HUDEP-2 (cell line): ENCODE measurements around the gene RND3.

Experiments
- DNase-seq, 76 experiments: peaks; one replicate each; lab custom pipeline; 2025; ENCODE audit not compliant: unreplicated experiment in 76 of 76; lab: John Stamatoyannopoulos, UW

Gene RND3

GRCh38 chr2:150445398-150445797 lies 42.1 kb downstream of the RND3 start:
- no peak for DNase-seq

- no peak for DNase-seq
These were observed 45.0 kb downstream of the RND3 start for GRCh38 chr2:150442484-150442883.

GRCh38 chr2:150441784-150442183 lies 45.7 kb downstream of the RND3 start:
- no peak for DNase-seq

DNA sequence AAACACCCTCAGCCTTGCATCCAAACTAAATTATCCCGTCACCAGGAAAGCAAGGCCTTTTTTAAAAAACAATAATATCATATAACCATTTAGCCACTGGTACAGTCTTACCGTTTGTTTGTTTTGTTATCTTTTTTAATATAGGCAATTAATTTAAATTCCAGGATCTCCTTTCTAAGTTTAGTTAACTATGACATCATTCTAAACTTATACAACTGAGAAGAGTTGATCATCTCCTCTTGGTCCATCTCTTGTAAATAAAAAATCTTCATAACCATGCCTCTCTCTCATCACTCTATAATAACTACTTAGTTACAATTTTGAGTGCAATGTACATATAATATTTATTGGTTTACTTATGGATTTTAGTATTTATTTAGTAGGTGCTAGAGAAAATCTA lies 46.2 kb downstream of the RND3 start:
- no peak for DNase-seq

- DNase-seq = no peak
These were observed 48.8 kb downstream of the RND3 start for GRCh38 chr2:150438654-150439053.

GRCh38 chr2:150438041-150438440 lies 49.4 kb downstream of the RND3 start:
- no peak for DNase-seq

DNA sequence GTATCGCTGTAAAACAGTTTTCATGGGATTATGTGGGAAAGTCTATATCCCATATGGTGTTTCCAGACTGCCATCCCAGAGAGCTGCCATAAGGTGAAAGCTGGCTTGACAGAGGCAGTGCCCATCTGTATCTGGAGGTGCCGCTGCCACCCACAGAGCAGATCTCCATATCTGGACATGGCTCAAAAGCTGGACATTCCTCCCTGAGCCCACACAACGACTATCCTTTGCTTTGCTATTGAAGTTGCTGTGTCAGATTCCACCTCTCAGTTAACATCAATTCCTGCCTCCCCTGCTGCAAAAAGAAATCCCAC lies 55.2 kb downstream of the RND3 start:
- no peak for DNase-seq

DNA sequence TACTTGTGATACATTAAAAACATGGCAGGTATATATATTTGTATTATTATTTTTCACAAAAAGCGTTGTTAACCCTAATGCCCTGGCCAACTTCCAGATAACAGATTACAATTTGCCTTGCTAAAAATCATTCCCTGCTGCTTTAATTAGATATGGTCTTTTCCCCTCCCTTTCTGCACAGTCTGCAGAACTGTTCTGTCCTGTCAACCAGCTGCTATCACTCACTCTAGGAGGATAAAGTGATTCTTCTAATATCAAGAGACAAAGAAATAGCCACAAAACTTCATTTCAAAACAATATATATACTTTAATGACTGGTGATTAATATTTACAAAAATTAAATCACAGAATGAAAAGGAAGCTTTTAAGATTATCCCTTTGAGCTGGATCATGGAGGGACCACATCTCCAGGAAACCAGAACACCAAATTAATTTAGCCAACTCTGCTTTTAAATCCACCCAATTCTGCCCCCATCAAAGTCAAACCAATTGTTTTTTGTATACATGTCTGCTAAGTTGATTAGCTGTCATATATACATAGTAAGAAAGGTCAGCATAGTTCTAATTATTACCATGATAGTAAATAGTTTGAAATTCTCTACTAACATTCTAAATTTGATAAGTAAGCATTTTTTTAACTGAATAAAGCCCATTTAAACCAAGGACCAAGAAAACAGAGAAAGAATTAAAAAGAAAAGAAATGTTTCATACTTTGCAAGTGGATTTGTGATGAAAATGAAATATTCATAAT lies 55.7 kb downstream of the RND3 start:
- no peak for DNase-seq

DNA sequence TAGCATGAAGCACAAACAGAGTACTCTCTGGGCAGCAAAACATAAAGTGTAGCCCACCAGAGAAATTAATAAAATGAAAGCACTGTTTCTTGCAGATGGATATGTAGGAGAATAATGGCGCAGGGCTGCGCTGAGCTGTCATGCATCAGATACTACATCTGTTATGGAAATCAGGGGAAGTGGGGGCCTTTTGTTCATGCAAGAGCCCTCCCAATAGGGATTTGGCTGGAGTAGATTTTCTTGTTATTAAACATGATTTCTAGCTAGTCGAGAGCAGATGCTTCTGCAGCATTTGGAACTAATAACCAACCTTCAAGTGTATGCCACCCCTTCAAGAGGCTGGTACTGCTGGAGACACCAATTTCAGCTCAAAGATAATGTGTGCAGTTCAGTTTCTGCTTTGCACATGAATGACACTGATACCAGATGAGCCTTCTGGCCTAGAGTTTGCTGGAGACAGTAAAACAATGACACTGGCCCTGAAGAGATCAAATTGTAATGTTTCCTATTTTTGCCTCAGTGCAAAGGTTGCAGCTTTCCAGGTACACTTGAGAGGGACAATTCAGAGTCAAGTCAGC lies 58.0 kb downstream of the RND3 start:
- DNase-seq = no peak

GRCh38 chr2:150428641-150429040 lies 58.8 kb downstream of the RND3 start:
- DNase-seq = no peak

GRCh38 chr2:150427298-150427697 lies 60.2 kb downstream of the RND3 start:
- no peak for DNase-seq

DNA sequence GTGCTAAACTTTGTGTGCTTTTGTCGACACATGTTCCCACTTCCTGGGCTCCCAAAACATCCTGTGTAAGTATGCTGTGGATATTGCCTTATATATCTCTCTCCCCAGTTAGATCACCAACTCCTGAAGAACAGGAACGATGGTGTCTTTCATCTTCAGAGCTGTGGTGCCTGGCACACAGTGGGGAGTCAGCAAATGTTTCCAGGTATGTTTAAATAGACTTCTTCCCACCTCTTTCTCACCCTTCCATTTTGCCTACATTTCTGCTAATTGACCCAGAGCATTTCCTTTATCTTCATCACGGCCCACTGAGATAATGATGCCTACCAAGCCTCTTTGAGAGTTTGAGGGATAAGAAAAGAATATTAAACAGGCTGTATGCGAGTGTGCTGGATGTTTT lies 60.7 kb downstream of the RND3 start:
- DNase-seq = no peak

DNA sequence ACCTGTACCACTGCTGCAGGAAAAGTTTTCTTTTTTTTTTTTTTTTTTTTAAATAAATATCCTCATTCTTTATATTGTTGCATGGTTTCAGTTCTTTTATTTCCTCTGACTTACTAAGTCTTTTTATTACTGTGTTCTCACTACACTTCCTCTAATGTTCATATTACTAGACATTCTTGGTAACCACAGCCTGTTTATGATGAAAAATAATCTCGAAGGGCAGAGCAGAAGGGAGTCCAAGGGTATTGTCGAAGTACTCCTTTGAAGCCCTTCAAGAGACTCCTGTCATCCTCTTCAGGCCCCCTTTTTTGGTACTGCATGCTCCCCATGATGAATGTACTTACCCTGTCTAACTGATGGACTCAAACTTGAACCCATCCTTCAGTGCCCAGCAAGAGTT lies 61.2 kb downstream of the RND3 start:
- DNase-seq = no peak

DNA sequence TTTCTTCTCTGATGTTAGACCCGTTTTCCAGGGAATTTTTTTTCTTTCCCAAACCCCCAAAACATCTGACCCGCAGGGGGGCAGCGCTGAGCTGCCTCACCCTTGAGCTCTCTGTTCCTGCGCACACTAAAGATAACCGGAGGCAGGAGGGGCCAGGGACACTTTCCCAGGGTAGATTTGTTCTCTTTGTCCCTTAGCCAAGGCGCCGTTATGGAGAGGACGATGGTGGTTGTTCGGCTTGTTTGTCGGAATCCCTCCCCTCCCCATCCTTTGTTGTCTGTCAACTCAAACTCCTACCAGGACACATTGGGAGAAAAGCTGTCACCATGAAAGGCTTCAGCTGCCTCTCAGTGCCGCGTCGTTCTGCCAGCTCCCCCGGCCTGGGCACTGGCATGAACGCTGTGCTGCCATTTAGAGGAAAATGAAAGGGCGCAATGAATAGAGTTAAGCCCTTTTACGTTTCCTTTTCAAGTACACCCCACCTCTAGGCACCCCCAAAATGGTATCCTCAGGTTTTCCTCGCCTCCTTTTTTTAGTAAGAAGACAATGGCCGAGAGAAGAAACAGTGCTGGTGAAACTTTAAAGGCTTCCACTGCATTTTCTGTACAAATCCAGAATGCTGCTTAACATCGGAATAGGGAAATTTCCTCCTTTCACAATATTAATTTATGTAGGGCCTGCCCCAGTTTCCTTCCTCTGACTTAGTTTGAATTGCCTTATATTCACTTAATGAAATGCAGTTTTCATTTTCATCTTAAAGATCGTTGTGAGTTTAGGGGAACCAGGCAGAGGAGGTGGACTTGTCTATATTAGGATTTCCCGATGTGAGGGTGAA lies 62.1 kb downstream of the RND3 start:
- no peak for DNase-seq

DNA sequence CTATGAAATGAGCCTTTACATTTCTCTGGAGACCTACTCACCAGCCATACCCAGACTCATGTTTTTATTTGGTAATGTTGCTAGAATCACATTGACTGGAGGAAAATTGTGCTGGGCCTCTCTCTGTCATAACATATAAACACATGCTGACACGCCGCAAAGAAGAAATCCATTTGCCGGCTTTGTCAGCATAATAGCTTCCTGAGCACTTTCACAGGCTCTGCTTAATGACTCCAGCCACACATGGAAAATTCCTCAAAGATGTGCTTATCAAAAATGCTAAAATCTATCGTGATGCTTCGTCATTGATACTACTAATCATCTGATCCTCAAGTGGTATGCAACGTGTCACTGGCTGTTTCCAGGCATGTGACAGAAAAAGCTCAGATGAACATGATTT lies 63.1 kb downstream of the RND3 start:
- no peak for DNase-seq

- no peak for DNase-seq
These were observed 66.3 kb downstream of the RND3 start for GRCh38 chr2:150421126-150421651.

DNA sequence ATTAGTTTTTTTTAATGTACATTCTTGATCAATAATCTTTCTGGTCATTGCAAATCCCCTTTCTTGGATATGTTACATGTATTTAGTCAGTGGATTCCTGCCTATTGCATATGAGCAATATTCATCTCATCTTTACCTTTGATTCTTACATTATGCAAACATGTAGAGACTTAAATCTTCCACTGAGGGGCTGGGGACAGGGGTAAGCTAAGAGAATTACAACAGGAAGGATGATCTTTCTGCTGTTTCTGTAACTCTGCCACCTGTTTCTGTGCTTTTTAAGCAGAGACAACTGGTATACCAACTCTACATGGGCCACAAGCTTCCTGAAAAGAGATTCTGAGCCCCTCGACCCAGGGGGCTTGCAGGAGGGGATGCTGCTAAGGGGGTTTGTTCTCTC lies 68.6 kb downstream of the RND3 start:
- DNase-seq = no peak
